GM19099 (cell line): Measurements from ENCODE around the gene UBQLN4.

ENCODE experiments used
- POLR2A ChIP-seq: IDR thresholded peaks from 3 replicates; pipeline ENCODE4 v1.6.1; 2011; ENCODE audit warnings: low read depth; ENCODE audit not compliant: insufficient read length; ENCODE audit errors: extremely low read depth

The UBQLN4 gene

GRCh38 chr1:156054500-156055280 is 1.1 kb upstream of the UBQLN4 start, which contains the start of gene LAMTOR2:
LAMTOR2 (plus strand) TSS chr1:156054782; CDS start chr1:156054890, 108 bp downstream.
- peak; percentile 80 for TF ChIP-seq POLR2A

- TF ChIP-seq POLR2A, result peak; percentile 6
Observed at GRCh38 chr1:156052862-156053767, 483 bp downstream of the UBQLN4 start.

GRCh38 chr1:156051011-156051725 is 2.4 kb downstream of the UBQLN4 start:
- TF ChIP-seq POLR2A, result no peak

- no peak for TF ChIP-seq POLR2A
Observed at GRCh38 chr1:156050376-156050775, 3.2 kb downstream of the UBQLN4 start.

GRCh38 chr1:156048663-156049258 is 4.8 kb downstream of the UBQLN4 start:
- TF ChIP-seq POLR2A, result no peak

- TF ChIP-seq POLR2A, result no peak
Observed at GRCh38 chr1:156045076-156045475, 8.5 kb downstream of the UBQLN4 start.

GRCh38 chr1:156042828-156043227 is 10.8 kb downstream of the UBQLN4 start:
- no peak for TF ChIP-seq POLR2A

- TF ChIP-seq POLR2A, result no peak
Observed at GRCh38 chr1:156033011-156033410, 20.6 kb downstream of the UBQLN4 start.

- TF ChIP-seq POLR2A, result no peak
Observed at GRCh38 chr1:156026588-156026987, 27.0 kb downstream of the UBQLN4 start.

- TF ChIP-seq POLR2A, result no peak
Observed at GRCh38 chr1:156025876-156026275, 27.7 kb downstream of the UBQLN4 start.

GRCh38 chr1:156024801-156025200 is 28.8 kb downstream of the UBQLN4 start:
- TF ChIP-seq POLR2A, result no peak

GRCh38 chr1:156021954-156022353 is 31.6 kb downstream of the UBQLN4 start:
- TF ChIP-seq POLR2A, result no peak

GRCh38 chr1:156021093-156021428 is 32.5 kb downstream of the UBQLN4 start:
- TF ChIP-seq POLR2A, result no peak

GRCh38 chr1:156020293-156021092 is 33.1 kb downstream of the UBQLN4 start, which contains the start of gene SSR2:
SSR2 (minus strand) TSS chr1:156020951; CDS start chr1:156020167, 784 bp downstream.
- TF ChIP-seq POLR2A, result peak; percentile 89

GRCh38 chr1:156019946-156020292 is 33.7 kb downstream of the UBQLN4 start:
- TF ChIP-seq POLR2A, result no peak

- TF ChIP-seq POLR2A, result no peak
Observed at GRCh38 chr1:156014829-156015228, 38.8 kb downstream of the UBQLN4 start.
